IMR-90 (cell line): ENCODE data around the gene IFI30. TPM values are rescaled to one million over a fixed set of nuclear protein-coding genes. Genes with fewer than 3 reads are reported as not detected.

Experiments used
- ATAC-seq: fragments of 200-7000 bp; cut with Tn5 transposase; 2 replicates; pipeline ENCODE4 v1.9.1; 2020; ENCODE audit warnings: low read depth, mild to moderate bottlenecking, moderate library complexity
- BruUV-seq: library from RNA; stranded (reverse); fragments of 400-500 nt; replicated peaks from 2 replicates; lab custom pipeline; 2021; lab: Mats Ljungman, UMichigan
- CTCF ChIA-PET: fragments of 300-600 bp; formaldehyde crosslinking; extraction: SDS; loops from one replicate; lab custom pipeline; 2021; ENCODE audit warnings: antibody characterized with exemption; lab: Yijun Ruan, JAX
- POLR2A ChIA-PET: fragments of 300-600 bp; sonication (Branson Sonifier 250); formaldehyde crosslinking; loops from one replicate; lab custom pipeline; 2022; ENCODE audit warnings: antibody characterized with exemption; ENCODE audit not compliant: unreplicated experiment; lab: Charles Lee
- DNase-seq: peaks from one replicate; pipeline ENCODE4 v3.0.0; 2013
- H2AFZ ChIP-seq: replicated peaks from 2 replicates; pipeline ENCODE3; 2013; ENCODE audit warnings: low read length, mild to moderate bottlenecking; ENCODE audit not compliant: poor library complexity
- H2AK5ac ChIP-seq: 2 replicates; pipeline ENCODE4 v1.6.1; 2013; ENCODE audit warnings: low read depth, low read length, inconsistent platforms
- H2AK9ac ChIP-seq: replicated peaks from 2 replicates; pipeline ENCODE3; 2013; ENCODE audit warnings: mild to moderate bottlenecking, low read depth, low read length, moderate library complexity; ENCODE audit not compliant: poor library complexity
- H2BK120ac ChIP-seq: 2 replicates; pipeline ENCODE4 v1.6.1; 2013; ENCODE audit warnings: low read depth, low read length, inconsistent platforms
- H2BK15ac ChIP-seq: 3 replicates; pipeline ENCODE4 v1.6.1; 2013; ENCODE audit warnings: low read depth, low read length, inconsistent platforms
- H2BK20ac ChIP-seq: 2 replicates; pipeline ENCODE4 v1.6.1; 2013; ENCODE audit warnings: low read depth, mild to moderate bottlenecking, inconsistent platforms, low read length, moderate library complexity
- H2BK5ac ChIP-seq: 2 replicates; pipeline ENCODE4 v1.6.1; 2013; ENCODE audit warnings: mild to moderate bottlenecking, low read depth, low read length, inconsistent platforms; ENCODE audit not compliant: poor library complexity, severe bottlenecking
- H3K14ac ChIP-seq: replicated peaks from 2 replicates; pipeline ENCODE4 v1.6.1; 2013; ENCODE audit warnings: low read depth, low read length, inconsistent platforms
- H3K18ac ChIP-seq: 2 replicates; pipeline ENCODE4 v1.6.1; 2013; ENCODE audit warnings: low read depth, low read length, control low read depth
- H3K23ac ChIP-seq: 2 replicates; pipeline ENCODE4 v1.6.1; 2013; ENCODE audit warnings: low read depth, low read length, inconsistent platforms
- H3K27ac ChIP-seq: 2 replicates; pipeline ENCODE4 v1.5.1; 2013; ENCODE audit warnings: mild to moderate bottlenecking, control low read depth, low read length; ENCODE audit not compliant: insufficient read depth
- H3K27me3 ChIP-seq: 2 replicates; pipeline ENCODE4 v1.6.1; 2013; ENCODE audit warnings: low read length; ENCODE audit not compliant: control insufficient read depth, insufficient read depth
- H3K36me3 ChIP-seq: 2 replicates; pipeline ENCODE4 v1.6.1; 2013; ENCODE audit warnings: low read length, mixed read lengths; ENCODE audit not compliant: control insufficient read depth, insufficient read depth
- H3K4ac ChIP-seq: 2 replicates; pipeline ENCODE4 v1.6.1; 2013; ENCODE audit warnings: low read depth, low read length, inconsistent platforms
- H3K4me1 ChIP-seq: 2 replicates; pipeline ENCODE4 v1.6.1; 2013; ENCODE audit warnings: low read length, mixed read lengths; ENCODE audit not compliant: control insufficient read depth, insufficient read depth
- H3K4me2 ChIP-seq: 2 replicates; pipeline ENCODE4 v1.6.1; 2013; ENCODE audit warnings: low read depth, mild to moderate bottlenecking, control low read depth, low read length, moderate library complexity
- H3K4me3 ChIP-seq: 2 replicates; pipeline ENCODE4 v1.5.1; 2013; ENCODE audit warnings: low read depth, mild to moderate bottlenecking, control low read depth, low read length, moderate library complexity; ENCODE audit not compliant: insufficient read depth
- H3K56ac ChIP-seq: 2 replicates; pipeline ENCODE4 v1.6.1; 2013; ENCODE audit warnings: low read length, inconsistent platforms; ENCODE audit not compliant: insufficient read depth; ENCODE audit errors: extremely low read depth
- H3K79me1 ChIP-seq, 2 experiments: 2 replicates each; pipeline ENCODE4 v1.6.1; 2013; ENCODE audit warnings: low read length in 2 of 2, inconsistent platforms in 1 of 2, low read depth in 1 of 2
- H3K9ac ChIP-seq: 2 replicates; pipeline ENCODE4 v1.6.1; 2013; ENCODE audit warnings: low read depth, low read length, control low read depth
- H3K9me1 ChIP-seq: 2 replicates; pipeline ENCODE4 v1.6.1; 2013; ENCODE audit warnings: low read length, inconsistent platforms; ENCODE audit not compliant: insufficient read depth
- H3K9me3 ChIP-seq: 2 replicates; pipeline ENCODE4 v1.6.1; 2013; ENCODE audit warnings: low read length; ENCODE audit not compliant: control insufficient read depth, insufficient read depth
- H4K20me1 ChIP-seq: 2 replicates; pipeline ENCODE4 v1.6.1; 2013; ENCODE audit warnings: low read length, inconsistent platforms; ENCODE audit not compliant: insufficient read depth
- H4K5ac ChIP-seq: 2 replicates; pipeline ENCODE4 v1.6.1; 2013; ENCODE audit warnings: mild to moderate bottlenecking, low read depth, low read length, control low read depth
- H4K8ac ChIP-seq, 2 experiments: 2 replicates each; pipeline ENCODE4 v1.6.1; 2013; ENCODE audit warnings: low read depth in 2 of 2, low read length in 2 of 2, control low read depth in 1 of 2, inconsistent platforms in 1 of 2
- H4K91ac ChIP-seq: 2 replicates; pipeline ENCODE4 v1.6.1; 2013; ENCODE audit warnings: low read depth, low read length, inconsistent platforms; ENCODE audit not compliant: insufficient read depth
- BHLHE40 ChIP-seq: fragments of 150-350 bp; IDR thresholded peaks from 2 replicates; pipeline ENCODE4 v1.6.1; 2016; ENCODE audit warnings: mild to moderate bottlenecking, low read depth, low read length
- CEBPB ChIP-seq: IDR thresholded peaks from 2 replicates; pipeline ENCODE4 v1.6.1; 2012; ENCODE audit warnings: low read depth, low read length, improper control_type of control experiment
- CHD1 ChIP-seq: IDR thresholded peaks from 2 replicates; pipeline ENCODE4 v1.6.1; 2012; ENCODE audit warnings: low read depth, low read length, improper control_type of control experiment
- CTCF ChIP-seq: conservative IDR thresholded peaks from 2 replicates; pipeline ENCODE4 v1.5.1; 2012; ENCODE audit warnings: mild to moderate bottlenecking, low read depth, low read length, improper control_type of control experiment
- ELK1 ChIP-seq: fragments of 150-350 bp; IDR thresholded peaks from 2 replicates; pipeline ENCODE4 v1.6.1; 2016; ENCODE audit warnings: low read depth, mild to moderate bottlenecking, low read length, moderate library complexity, borderline replicate concordance
- FOS ChIP-seq: fragments of 150-350 bp; IDR thresholded peaks from 2 replicates; pipeline ENCODE4 v1.6.1; 2016; ENCODE audit warnings: low read depth, low read length
- MAFK ChIP-seq: IDR thresholded peaks from 2 replicates; pipeline ENCODE4 v1.6.1; 2012; ENCODE audit warnings: low read depth, low read length, improper control_type of control experiment
- MAZ ChIP-seq: IDR thresholded peaks from 2 replicates; pipeline ENCODE4 v1.6.1; 2012; ENCODE audit warnings: low read depth, mild to moderate bottlenecking, low read length, improper control_type of control experiment, moderate library complexity, borderline replicate concordance
- MXI1 ChIP-seq: IDR thresholded peaks from 2 replicates; pipeline ENCODE4 v1.6.1; 2012; ENCODE audit warnings: low read depth, mild to moderate bottlenecking, low read length, moderate library complexity, borderline replicate concordance
- NFE2L2 ChIP-seq: fragments of 150-350 bp; IDR thresholded peaks from 2 replicates; pipeline ENCODE4 v1.6.1; 2016; ENCODE audit warnings: low read depth, mild to moderate bottlenecking, low read length
- POLR2A ChIP-seq: IDR thresholded peaks from 2 replicates; pipeline ENCODE4 v1.6.1; 2012; ENCODE audit warnings: mild to moderate bottlenecking, low read depth, low read length
- RAD21 ChIP-seq: IDR thresholded peaks from 2 replicates; pipeline ENCODE4 v1.6.1; 2012; ENCODE audit warnings: low read length, improper control_type of control experiment
- RCOR1 ChIP-seq: IDR thresholded peaks from 2 replicates; pipeline ENCODE4 v1.6.1; 2012; ENCODE audit warnings: mild to moderate bottlenecking, low read length, improper control_type of control experiment; ENCODE audit not compliant: insufficient replicate concordance
- RFX5 ChIP-seq: IDR thresholded peaks from 2 replicates; pipeline ENCODE4 v1.8.0; 2012; ENCODE audit warnings: low read depth, mild to moderate bottlenecking, low read length, moderate library complexity
- SMC3 ChIP-seq: fragments of 150-350 bp; IDR thresholded peaks from 2 replicates; pipeline ENCODE4 v1.6.1; 2016; ENCODE audit warnings: low read depth, mild to moderate bottlenecking, antibody characterized with exemption, low read length, moderate library complexity
- USF2 ChIP-seq: fragments of 150-350 bp; IDR thresholded peaks from 2 replicates; pipeline ENCODE4 v1.6.1; 2017; ENCODE audit warnings: mild to moderate bottlenecking, antibody characterized with exemption, low read length, low read depth
- WGBS, 2 experiments: methylation state at CpG; one replicate each; pipeline versions ENCODE4 v1.1.5 to v1.1.7; 2013; ENCODE audit warnings: missing lambda C conversion rate in 2 of 2; ENCODE audit not compliant: insufficient read length in 1 of 2; ENCODE audit errors: extremely low coverage in 2 of 2; 5-methylcytosine and 5-hydroxymethylcytosine counted together
- dilution Hi-C: fragments of 300-500 bp; cut with HindIII; formaldehyde crosslinking; loops from one replicate; pipeline ENCODE4 v1.14.3; 2018; ENCODE audit warnings: low sequenced_read_pairs; ENCODE audit not compliant: unreplicated experiment
- in situ Hi-C: fragments of 300-500 bp; cut with MboI; formaldehyde crosslinking; loops from 3 replicates; pipeline ENCODE4 v1.14.3; 2019; ENCODE audit warnings: low sequenced_read_pairs, inconsistent platforms, mixed read lengths
- intact Hi-C: fragments of 100-400 bp; cut with micrococcal nuclease; formaldehyde crosslinking; loops from 2 replicates; pipeline ENCODE4 v1.10.0; 2022
- polyA plus RNA-seq, 3 experiments: library from polyadenylated mRNA; depleted of rRNA; stranded (reverse); fragments of >200 nt; gene quantifications; 2 replicates each; pipeline ENCODE4 v1.2.3, GENCODE V29; 2012; ENCODE audit warnings: low replicate concordance in 1 of 3
- total RNA-seq: library from RNA; depleted of rRNA; stranded (reverse); fragments of >200 nt; gene quantifications from 2 replicates; pipeline ENCODE4 v1.2.3, GENCODE V29; 2012

The IFI30 gene
- total and polyA plus RNA-seq, 2 of the 4 experiments (the other 2 are of a cell fraction) = 2.3 TPM

- Histone ChIP-seq H3K23ac (no peak overlapping the region), H3K56ac (no peak overlapping the region), H3K27ac (no peak overlapping the region), H3K79me1 (peaks cover 0 to 9% of the 10 kb centered on the region in 2 experiments; a peak in 2 of 4 replicates), H3K4me2 (no peak overlapping the region), H3K27me3 (no peaks in the 10 kb centered on the region), H3K9me3 (no peaks in the 10 kb centered on the region), H3K9ac (no peak overlapping the region), H2BK20ac (no peak overlapping the region), H3K36me3 (no peaks in the 10 kb centered on the region; the same call in 1 of the 2 replicates), H2BK5ac (no peak overlapping the region), H4K5ac (no peak overlapping the region), H4K20me1 (no peaks in the 10 kb centered on the region), H3K18ac (no peak overlapping the region), H3K14ac (no peak overlapping the region), H2AK9ac (no peak overlapping the region), H4K91ac (no peak overlapping the region), H4K8ac (no peak overlapping the region), H3K9me1 (peaks cover 9% of the 10 kb centered on the region; the same call in 1 of the 2 replicates), H3K4ac (no peak overlapping the region), H2BK15ac (no peak overlapping the region), H2AFZ (peak overlapping the region; percentile 49), H2BK120ac (no peak overlapping the region), H2AK5ac (peak overlapping the region; percentile 15; the same call in 1 of the 2 replicates), H3K4me1 (peaks cover 7% of the 10 kb centered on the region), H3K4me3 (no peak overlapping the region)
- ChIA-PET CTCF (interaction anchor here (0.6 kb wide), 1 partner anchor 815 kb away, joined by 3 read pairs; no protein-coding TSS in a partner anchor), POLR2A (no interaction called here)
- no peak for DNase-seq
- intact Hi-C loops = no loop called here
- in situ Hi-C loops = no loop called here
- WGBS, 2 experiments = 95% methylated on average over 7 of the region's 14 CpGs; no CpG with 5 or more reads in 1 of the 2 experiments
- ATAC-seq = no peak
- dilution Hi-C loops = no loop called here
- BruUV-seq = no TSS peak
- TF ChIP-seq NFE2L2 = no peak
- TF ChIP-seq MAFK = no peak
- no peak for TF ChIP-seq FOS
- TF ChIP-seq MXI1 = no peak
- no peak for TF ChIP-seq ELK1
- TF ChIP-seq RCOR1 = no peak
- no peak for TF ChIP-seq CEBPB
- TF ChIP-seq RAD21 = no peak
- TF ChIP-seq MAZ = no peak
- TF ChIP-seq RFX5 = no peak
- TF ChIP-seq USF2 = no peak
- TF ChIP-seq BHLHE40 = no peak
- no peak for TF ChIP-seq POLR2A
- TF ChIP-seq SMC3 = no peak
- TF ChIP-seq CTCF = no peak
- no peak for TF ChIP-seq CHD1
Measured at GRCh38 chr19:18211683-18212082, 38.1 kb downstream of the IFI30 start.
